ENCODE results near the gene MEF2D. TPM values are rescaled to one million over a fixed set of nuclear protein-coding genes. Genes with fewer than 3 reads are reported as not detected.

MEF2D gene
- total RNA-seq, 4 donors from 2014 or later = 26.4 to 80.6 (median 32.0) TPM

- Histone ChIP-seq H3K9me3 (no peaks in the 10 kb centered on the region), H3K27me3 (no peaks in the 10 kb centered on the region), H3K4me3 (replicated peaks in 1 of 3) (no peak overlapping the region), H3K36me3 (no peaks in the 10 kb centered on the region), H3K4me1 (peaks cover 35 to 41% of the 10 kb centered on the region in 2 donors), H3K27ac (peak overlapping the region; percentile 73 to 96 (median 88))
- TF ChIP-seq, protein P1, sequence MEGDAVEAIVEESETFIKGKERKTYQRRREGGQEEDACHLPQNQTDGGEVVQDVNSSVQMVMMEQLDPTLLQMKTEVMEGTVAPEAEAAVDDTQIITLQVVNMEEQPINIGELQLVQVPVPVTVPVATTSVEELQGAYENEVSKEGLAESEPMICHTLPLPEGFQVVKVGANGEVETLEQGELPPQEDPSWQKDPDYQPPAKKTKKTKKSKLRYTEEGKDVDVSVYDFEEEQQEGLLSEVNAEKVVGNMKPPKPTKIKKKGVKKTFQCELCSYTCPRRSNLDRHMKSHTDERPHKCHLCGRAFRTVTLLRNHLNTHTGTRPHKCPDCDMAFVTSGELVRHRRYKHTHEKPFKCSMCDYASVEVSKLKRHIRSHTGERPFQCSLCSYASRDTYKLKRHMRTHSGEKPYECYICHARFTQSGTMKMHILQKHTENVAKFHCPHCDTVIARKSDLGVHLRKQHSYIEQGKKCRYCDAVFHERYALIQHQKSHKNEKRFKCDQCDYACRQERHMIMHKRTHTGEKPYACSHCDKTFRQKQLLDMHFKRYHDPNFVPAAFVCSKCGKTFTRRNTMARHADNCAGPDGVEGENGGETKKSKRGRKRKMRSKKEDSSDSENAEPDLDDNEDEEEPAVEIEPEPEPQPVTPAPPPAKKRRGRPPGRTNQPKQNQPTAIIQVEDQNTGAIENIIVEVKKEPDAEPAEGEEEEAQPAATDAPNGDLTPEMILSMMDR (IDR thresholded peaks at IDR 0.05) = no peak
- TF ChIP-seq POLR2A (IDR thresholded peaks at IDR 0.05) = peak in 1 of 2 donors; percentile 67
- peak; percentile 100 for DNase-seq
- 26 to 28% methylated on average over 12 to 13 of the region's 13 CpGs for WGBS, 2 donors
- intact Hi-C loops (cut with DNase I) = no loop called here
Observed at GRCh38 chr1:156510709-156511108, 10.1 kb upstream of the MEF2D start.

DNA sequence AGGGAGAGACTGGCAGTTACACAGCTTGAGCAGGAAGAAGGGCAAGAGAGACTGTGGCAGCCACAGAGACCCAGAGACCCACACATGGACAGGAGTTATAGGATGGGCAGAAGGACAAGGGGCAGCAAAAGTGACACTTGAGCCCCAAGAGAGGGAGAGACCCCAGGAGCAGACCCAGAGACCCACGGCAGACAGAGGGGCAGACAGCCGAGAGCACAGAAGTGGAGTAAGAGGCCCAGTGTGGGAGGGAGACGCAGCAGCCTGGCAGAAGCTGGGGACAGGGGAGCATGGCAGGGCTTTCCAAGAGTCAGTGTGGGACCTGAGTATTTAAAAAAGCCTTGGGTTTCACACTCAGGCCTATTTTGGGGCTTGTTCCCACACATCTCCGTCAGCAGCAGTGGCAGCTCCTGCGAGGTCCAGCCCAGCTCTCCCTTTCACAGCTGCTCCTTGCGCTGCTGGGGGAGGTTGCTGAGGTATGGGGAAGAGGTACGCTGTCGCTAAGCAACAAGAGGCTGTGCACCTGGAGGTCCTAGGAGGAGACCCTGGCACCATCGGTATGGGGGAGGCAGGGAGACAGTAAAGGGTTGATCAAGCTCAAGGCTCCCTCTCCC is 9.0 kb upstream of the MEF2D start:
- no peaks in the 10 kb centered on the region for H3K9me3 ChIP-seq
- no peak for TF ChIP-seq POLR2A (IDR thresholded peaks at IDR 0.05)
- TF ChIP-seq, protein P1 (IDR thresholded peaks at IDR 0.05) = no peak
- H3K27ac ChIP-seq = peak overlapping the region; percentile 73 to 96 (median 88)
- DNase-seq = no peak
- peaks cover 42 to 48% of the 10 kb centered on the region in 2 donors for H3K4me1 ChIP-seq
- H3K36me3 ChIP-seq = no peaks in the 10 kb centered on the region
- intact Hi-C loops (cut with DNase I) = loop anchor here (5.0 kb wide), 1 partner anchor 83 kb away; the partner anchor contains the start of gene NAXE
- H3K4me3 ChIP-seq (replicated peaks in 1 of 3) = no peak overlapping the region
- H3K27me3 ChIP-seq = no peaks in the 10 kb centered on the region
- 79 to 84% methylated on average over 9 of the region's 9 CpGs for WGBS, 2 donors

DNA sequence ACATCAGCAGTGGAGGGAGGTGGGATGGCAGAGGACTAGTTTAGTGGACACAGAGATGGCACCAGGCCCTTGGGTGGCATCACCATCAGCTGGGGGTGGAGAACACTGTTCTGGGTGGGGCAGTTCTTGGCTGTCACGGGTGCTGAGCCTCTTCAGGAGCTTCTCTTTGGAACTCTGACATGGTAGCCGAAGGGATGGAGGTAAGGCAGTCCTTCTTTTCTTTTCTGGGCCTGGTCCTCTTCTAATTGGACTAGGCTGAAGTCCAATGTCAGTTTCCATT is 8.3 kb upstream of the MEF2D start:
- WGBS, 2 donors = 48 to 61% methylated on average over 2 of the region's 2 CpGs
- H3K4me3 ChIP-seq (replicated peaks in 1 of 3) = no peak overlapping the region
- intact Hi-C loops (cut with DNase I) = loop anchor here (5.0 kb wide), 1 partner anchor 83 kb away; the partner anchor contains the start of gene NAXE
- H3K27ac ChIP-seq = peak overlapping the region; percentile 73 to 96 (median 88)
- DNase-seq = peak; percentile 27 to 32
- no peaks in the 10 kb centered on the region for H3K9me3 ChIP-seq
- H3K4me1 ChIP-seq = peaks cover 48 to 54% of the 10 kb centered on the region in 2 donors
- TF ChIP-seq, protein P1 (IDR thresholded peaks at IDR 0.05) = no peak
- TF ChIP-seq POLR2A (IDR thresholded peaks at IDR 0.05) = no peak
- no peaks in the 10 kb centered on the region for H3K27me3 ChIP-seq
- no peaks in the 10 kb centered on the region for H3K36me3 ChIP-seq

DNA sequence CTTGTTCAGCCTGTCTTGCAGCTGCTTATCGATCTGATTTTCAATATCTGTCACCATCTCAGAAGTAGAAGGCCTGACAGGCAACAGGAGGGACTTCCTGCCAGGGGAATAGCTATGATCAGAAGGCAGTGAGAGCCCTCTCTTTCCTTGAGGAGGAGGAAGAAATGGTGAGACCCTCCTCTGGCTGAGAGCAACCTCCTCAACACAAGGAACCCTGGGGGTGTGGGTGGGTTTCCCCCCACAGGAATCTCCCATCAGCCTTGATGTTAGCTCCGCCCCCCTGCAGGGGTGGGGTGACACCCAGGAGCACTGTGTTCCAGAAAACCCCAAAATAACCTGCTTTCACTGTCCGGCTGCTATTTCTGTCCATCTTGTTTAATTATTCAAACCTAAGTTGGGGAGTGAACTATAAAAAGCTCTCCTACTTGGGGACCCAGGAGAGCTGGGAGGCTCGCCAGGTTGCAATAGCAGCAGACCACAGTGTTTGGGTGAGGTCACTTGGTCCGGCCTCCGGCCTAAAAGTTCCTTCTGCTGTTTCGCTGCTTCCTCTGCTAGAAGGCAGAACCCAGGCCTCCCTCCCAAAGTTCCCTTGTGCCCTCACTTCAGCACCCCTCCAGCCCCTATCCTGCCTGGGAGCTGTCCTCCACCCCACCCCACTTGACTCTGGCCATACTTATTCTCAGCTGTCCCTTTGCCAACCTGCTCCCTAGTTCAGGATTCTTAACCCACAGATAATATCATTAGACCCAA is 7.8 kb upstream of the MEF2D start:
- no peaks in the 10 kb centered on the region for H3K9me3 ChIP-seq
- H3K36me3 ChIP-seq = no peaks in the 10 kb centered on the region
- no peaks in the 10 kb centered on the region for H3K27me3 ChIP-seq
- H3K27ac ChIP-seq = peak overlapping the region; percentile 73 to 96 (median 88)
- peaks cover 53 to 59% of the 10 kb centered on the region in 2 donors for H3K4me1 ChIP-seq
- TF ChIP-seq, protein P1 (IDR thresholded peaks at IDR 0.05) = no peak
- TF ChIP-seq POLR2A (IDR thresholded peaks at IDR 0.05) = peak in 1 of 2 donors; percentile 21
- WGBS, 2 donors = 39 to 57% methylated on average over 7 of the region's 7 CpGs
- peak; percentile 68 to 70 for DNase-seq
- intact Hi-C loops (cut with DNase I) = loop anchor here (5.0 kb wide), 1 partner anchor 84 kb away; the partner anchor contains the start of gene NAXE
- no peak overlapping the region for H3K4me3 ChIP-seq (replicated peaks in 1 of 3)

- TF ChIP-seq POLR2A (IDR thresholded peaks at IDR 0.05) = no peak
- TF ChIP-seq, protein P1 (IDR thresholded peaks at IDR 0.05) = no peak
- Histone ChIP-seq H3K36me3 (no peaks in the 10 kb centered on the region), H3K27me3 (no peaks in the 10 kb centered on the region), H3K4me1 (peaks cover 66 to 77% of the 10 kb centered on the region in 2 donors), H3K27ac (peak overlapping the region in 2 of 3 donors; percentile 88 to 100), H3K4me3 (replicated peaks in 1 of 3) (no peak overlapping the region), H3K9me3 (no peaks in the 10 kb centered on the region)
- intact Hi-C loops (cut with DNase I) = loop anchor here (5.0 kb wide), 1 partner anchor 86 kb away; the partner anchor contains the start of gene NAXE
- DNase-seq = no peak
- WGBS, 2 donors = 93 to 98% methylated on average over 2 of the region's 2 CpGs
Observed at GRCh38 chr1:156506450-156506849, 5.9 kb upstream of the MEF2D start.
